NT2/D1 (cell line): Measurements from ENCODE around the gene OR8D1.

Experiments
- DNase-seq: peaks from one replicate; pipeline ENCODE4 v3.0.0-alpha.2; 2011; ENCODE audit warnings: low read depth, low spot score
- H3K27me3 ChIP-seq: 2 replicates; pipeline ENCODE4 v1.6.0; 2011; ENCODE audit warnings: mild to moderate bottlenecking; ENCODE audit not compliant: insufficient read length, insufficient read depth
- H3K36me3 ChIP-seq: 2 replicates; pipeline ENCODE4 v1.6.1; 2011; ENCODE audit warnings: mild to moderate bottlenecking, low read length, mixed read lengths; ENCODE audit not compliant: insufficient read depth, insufficient read length
- H3K4me1 ChIP-seq: 2 replicates; pipeline ENCODE4 v1.5.1; 2011; ENCODE audit not compliant: insufficient read depth, insufficient read length
- H3K4me3 ChIP-seq: 2 replicates; pipeline ENCODE4 v1.5.1; 2011; ENCODE audit warnings: low read depth; ENCODE audit not compliant: insufficient read length
- H3K9ac ChIP-seq: 2 replicates; pipeline ENCODE4 v1.6.0; 2011; ENCODE audit warnings: low read depth; ENCODE audit not compliant: insufficient read length
- H3K9me3 ChIP-seq: 2 replicates; pipeline ENCODE4 v1.5.1; 2011; ENCODE audit warnings: mild to moderate bottlenecking, low read length; ENCODE audit not compliant: insufficient read depth
- SUZ12 ChIP-seq: IDR thresholded peaks from 2 replicates; pipeline ENCODE4 v1.6.1; 2011; ENCODE audit not compliant: insufficient read length, insufficient read depth; ENCODE audit errors: extremely low read depth
- YY1 ChIP-seq: IDR thresholded peaks from 2 replicates; pipeline ENCODE4 v1.6.1; 2011; ENCODE audit not compliant: insufficient read length, insufficient read depth
- ZNF274 ChIP-seq: IDR thresholded peaks from 2 replicates; pipeline ENCODE4 v1.6.1; 2011; ENCODE audit warnings: mild to moderate bottlenecking, low read depth, low read length

OR8D1 gene

GRCh38 chr11:124310721-124311120 lies 3.0 kb downstream of the OR8D1 start:
- H3K9me3 ChIP-seq = no peaks in the 10 kb centered on the region
- H3K27me3 ChIP-seq = no peaks in the 10 kb centered on the region
- TF ChIP-seq ZNF274 = no peak
- no peak for TF ChIP-seq SUZ12
- no peak for TF ChIP-seq YY1
- H3K9ac ChIP-seq = no peak overlapping the region
- H3K36me3 ChIP-seq = no peaks in the 10 kb centered on the region
- H3K4me3 ChIP-seq = no peak overlapping the region
- DNase-seq = no peak
- H3K4me1 ChIP-seq = no peaks in the 10 kb centered on the region

- no peak for DNase-seq
- TF ChIP-seq SUZ12 (no peak), YY1 (no peak), ZNF274 (no peak)
- H3K9me3 ChIP-seq = no peaks in the 10 kb centered on the region
- H3K4me3 ChIP-seq = no peak overlapping the region
- no peaks in the 10 kb centered on the region for H3K27me3 ChIP-seq
- no peaks in the 10 kb centered on the region for H3K4me1 ChIP-seq
- H3K9ac ChIP-seq = no peak overlapping the region
- H3K36me3 ChIP-seq = no peaks in the 10 kb centered on the region
These were observed 6.7 kb downstream of the OR8D1 start for GRCh38 chr11:124307093-124307492.

GRCh38 chr11:124302347-124303125 lies 11.2 kb downstream of the OR8D1 start:
- DNase-seq = no peak
- no peak overlapping the region for H3K4me3 ChIP-seq
- peaks cover 7% of the 10 kb centered on the region; the same call in 1 of the 2 replicates for H3K9me3 ChIP-seq
- no peak overlapping the region for H3K9ac ChIP-seq
- no peaks in the 10 kb centered on the region for H3K27me3 ChIP-seq
- TF ChIP-seq ZNF274 = no peak
- no peak for TF ChIP-seq SUZ12
- no peak for TF ChIP-seq YY1
- no peaks in the 10 kb centered on the region for H3K4me1 ChIP-seq
- no peaks in the 10 kb centered on the region for H3K36me3 ChIP-seq

- Histone ChIP-seq H3K4me1 (no peaks in the 10 kb centered on the region), H3K9ac (no peak overlapping the region), H3K36me3 (no peaks in the 10 kb centered on the region), H3K4me3 (no peak overlapping the region), H3K9me3 (peaks cover 7% of the 10 kb centered on the region; the same call in 1 of the 2 replicates), H3K27me3 (no peaks in the 10 kb centered on the region)
- no peak for DNase-seq
- TF ChIP-seq SUZ12 = no peak
- no peak for TF ChIP-seq ZNF274
- no peak for TF ChIP-seq YY1
These were observed 12.2 kb downstream of the OR8D1 start for GRCh38 chr11:124301548-124301947.

- H3K4me1 ChIP-seq = no peaks in the 10 kb centered on the region
- H3K9ac ChIP-seq = no peak overlapping the region
- DNase-seq = no peak
- H3K36me3 ChIP-seq = no peaks in the 10 kb centered on the region
- H3K9me3 ChIP-seq = peaks cover 7% of the 10 kb centered on the region; the same call in 1 of the 2 replicates
- no peak overlapping the region for H3K4me3 ChIP-seq
- H3K27me3 ChIP-seq = no peaks in the 10 kb centered on the region
- no peak for TF ChIP-seq YY1
- no peak for TF ChIP-seq SUZ12
- no peak for TF ChIP-seq ZNF274
These were observed 15.8 kb downstream of the OR8D1 start for GRCh38 chr11:124297921-124298320.

GRCh38 chr11:124296016-124296415 lies 17.7 kb downstream of the OR8D1 start:
- H3K36me3 ChIP-seq = no peaks in the 10 kb centered on the region
- no peak for TF ChIP-seq SUZ12
- DNase-seq = no peak

GRCh38 chr11:124294687-124295086 lies 19.1 kb downstream of the OR8D1 start:
- Histone ChIP-seq H3K36me3 (no peaks in the 10 kb centered on the region), H3K27me3 (no peaks in the 10 kb centered on the region), H3K4me3 (no peak overlapping the region), H3K9me3 (peaks cover 7% of the 10 kb centered on the region; the same call in 1 of the 2 replicates), H3K9ac (no peak overlapping the region), H3K4me1 (no peaks in the 10 kb centered on the region)
- no peak for DNase-seq
- TF ChIP-seq ZNF274 (no peak), YY1 (no peak), SUZ12 (no peak)

More at GRCh38 chr11:124296016-124296415, 17.7 kb downstream of the OR8D1 start:
- no peaks in the 10 kb centered on the region for H3K4me1 ChIP-seq
- peaks cover 7% of the 10 kb centered on the region; the same call in 1 of the 2 replicates for H3K9me3 ChIP-seq
- H3K27me3 ChIP-seq = no peaks in the 10 kb centered on the region
- no peak overlapping the region for H3K4me3 ChIP-seq
- no peak overlapping the region for H3K9ac ChIP-seq

- no peak overlapping the region for H3K9ac ChIP-seq
- TF ChIP-seq ZNF274 (no peak), YY1 (no peak), SUZ12 (no peak)
- H3K27me3 ChIP-seq = no peaks in the 10 kb centered on the region
- DNase-seq = no peak
- no peaks in the 10 kb centered on the region for H3K9me3 ChIP-seq
- H3K36me3 ChIP-seq = no peaks in the 10 kb centered on the region
- H3K4me3 ChIP-seq = no peak overlapping the region
- no peaks in the 10 kb centered on the region for H3K4me1 ChIP-seq
These were observed 28.0 kb downstream of the OR8D1 start for GRCh38 chr11:124285610-124286344.
